ENCODE results near the gene A4GALT. TPM values are rescaled to one million over a fixed set of nuclear protein-coding genes. Genes with fewer than 3 reads are reported as not detected.

A4GALT gene
- total and polyA plus RNA-seq, 2 of the 13 experiments (the other 11 are each of a cell fraction or from before 2014, with no cell fraction given), result 0.09 to 1.1 TPM

DNA sequence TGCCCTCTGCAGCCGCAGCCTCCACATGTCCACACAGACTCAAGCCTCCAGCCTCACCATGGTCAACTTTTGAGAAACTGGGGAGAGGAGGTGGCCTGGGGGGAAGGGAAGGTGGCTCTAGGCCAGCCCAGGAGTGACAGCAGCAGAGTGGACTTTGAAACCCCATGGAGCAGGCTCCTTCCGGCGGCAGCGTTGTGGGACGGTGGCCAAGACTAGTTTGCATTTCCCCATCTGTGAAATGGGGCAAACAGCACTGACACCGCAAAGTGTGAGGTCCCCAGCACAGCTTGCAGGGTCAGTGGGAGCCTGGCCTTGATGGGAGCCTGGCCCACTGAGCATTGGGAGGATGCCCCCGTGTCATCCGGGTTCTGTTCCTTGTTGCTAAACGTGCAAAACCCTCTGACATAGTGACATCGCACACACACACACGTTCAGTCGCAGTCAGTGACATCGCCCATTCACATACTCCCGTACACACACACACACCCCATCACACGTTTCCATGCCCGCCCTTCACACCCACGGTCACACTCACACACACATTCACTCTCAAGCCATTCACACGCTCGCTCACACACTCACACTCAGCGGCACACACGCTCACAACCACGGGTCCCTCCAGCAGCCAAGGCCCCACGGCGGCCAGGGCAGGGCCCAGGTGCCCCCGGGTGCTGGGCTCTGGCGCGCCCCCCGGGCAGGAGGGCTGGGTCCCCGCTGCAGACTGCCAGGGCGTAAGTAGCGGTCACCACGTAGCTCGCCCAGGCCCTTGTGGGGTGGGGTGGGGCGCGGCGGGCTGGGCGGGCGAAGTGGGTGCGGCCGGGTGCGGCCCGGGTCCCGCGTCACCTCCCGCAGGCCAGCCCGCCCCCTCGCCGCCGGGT, 72.1 kb downstream of the A4GALT start (continued):
- TF ChIP-seq, protein P1, sequence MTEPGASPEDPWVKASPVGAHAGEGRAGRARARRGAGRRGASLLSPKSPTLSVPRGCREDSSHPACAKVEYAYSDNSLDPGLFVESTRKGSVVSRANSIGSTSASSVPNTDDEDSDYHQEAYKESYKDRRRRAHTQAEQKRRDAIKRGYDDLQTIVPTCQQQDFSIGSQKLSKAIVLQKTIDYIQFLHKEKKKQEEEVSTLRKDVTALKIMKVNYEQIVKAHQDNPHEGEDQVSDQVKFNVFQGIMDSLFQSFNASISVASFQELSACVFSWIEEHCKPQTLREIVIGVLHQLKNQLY (CRISPR knock-in tag; IDR thresholded peaks at IDR 0.05), result peak; percentile 55; the same call in 1 of the 2 replicates
- TF ChIP-seq, protein P2, sequence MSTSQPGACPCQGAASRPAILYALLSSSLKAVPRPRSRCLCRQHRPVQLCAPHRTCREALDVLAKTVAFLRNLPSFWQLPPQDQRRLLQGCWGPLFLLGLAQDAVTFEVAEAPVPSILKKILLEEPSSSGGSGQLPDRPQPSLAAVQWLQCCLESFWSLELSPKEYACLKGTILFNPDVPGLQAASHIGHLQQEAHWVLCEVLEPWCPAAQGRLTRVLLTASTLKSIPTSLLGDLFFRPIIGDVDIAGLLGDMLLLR (CRISPR knock-in tag; IDR thresholded peaks at IDR 0.05), result no peak
- TF ChIP-seq, protein P3, sequence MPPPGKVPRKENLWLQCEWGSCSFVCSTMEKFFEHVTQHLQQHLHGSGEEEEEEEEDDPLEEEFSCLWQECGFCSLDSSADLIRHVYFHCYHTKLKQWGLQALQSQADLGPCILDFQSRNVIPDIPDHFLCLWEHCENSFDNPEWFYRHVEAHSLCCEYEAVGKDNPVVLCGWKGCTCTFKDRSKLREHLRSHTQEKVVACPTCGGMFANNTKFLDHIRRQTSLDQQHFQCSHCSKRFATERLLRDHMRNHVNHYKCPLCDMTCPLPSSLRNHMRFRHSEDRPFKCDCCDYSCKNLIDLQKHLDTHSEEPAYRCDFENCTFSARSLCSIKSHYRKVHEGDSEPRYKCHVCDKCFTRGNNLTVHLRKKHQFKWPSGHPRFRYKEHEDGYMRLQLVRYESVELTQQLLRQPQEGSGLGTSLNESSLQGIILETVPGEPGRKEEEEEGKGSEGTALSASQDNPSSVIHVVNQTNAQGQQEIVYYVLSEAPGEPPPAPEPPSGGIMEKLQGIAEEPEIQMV (CRISPR knock-in tag; IDR thresholded peaks at IDR 0.05; ENCODE audit: low read depth), result no peak
- TF ChIP-seq CREB1 (IDR thresholded peaks at IDR 0.05), result 0 out of 2 replicates have a peak, but pooled peaks have one; percentile 21
- no peak for TF ChIP-seq CREB1 (CRISPR knock-in tag; IDR thresholded peaks at IDR 0.05)
- no peak for TF ChIP-seq NBN (conservative IDR thresholded peaks at IDR 0.05)
- TF ChIP-seq RFXAP (CRISPR knock-in tag; IDR thresholded peaks at IDR 0.05; ENCODE audit: borderline replicate concordance), result 0 out of 2 replicates have a peak, but pooled peaks have one; percentile 62
- TF ChIP-seq, protein P4, sequence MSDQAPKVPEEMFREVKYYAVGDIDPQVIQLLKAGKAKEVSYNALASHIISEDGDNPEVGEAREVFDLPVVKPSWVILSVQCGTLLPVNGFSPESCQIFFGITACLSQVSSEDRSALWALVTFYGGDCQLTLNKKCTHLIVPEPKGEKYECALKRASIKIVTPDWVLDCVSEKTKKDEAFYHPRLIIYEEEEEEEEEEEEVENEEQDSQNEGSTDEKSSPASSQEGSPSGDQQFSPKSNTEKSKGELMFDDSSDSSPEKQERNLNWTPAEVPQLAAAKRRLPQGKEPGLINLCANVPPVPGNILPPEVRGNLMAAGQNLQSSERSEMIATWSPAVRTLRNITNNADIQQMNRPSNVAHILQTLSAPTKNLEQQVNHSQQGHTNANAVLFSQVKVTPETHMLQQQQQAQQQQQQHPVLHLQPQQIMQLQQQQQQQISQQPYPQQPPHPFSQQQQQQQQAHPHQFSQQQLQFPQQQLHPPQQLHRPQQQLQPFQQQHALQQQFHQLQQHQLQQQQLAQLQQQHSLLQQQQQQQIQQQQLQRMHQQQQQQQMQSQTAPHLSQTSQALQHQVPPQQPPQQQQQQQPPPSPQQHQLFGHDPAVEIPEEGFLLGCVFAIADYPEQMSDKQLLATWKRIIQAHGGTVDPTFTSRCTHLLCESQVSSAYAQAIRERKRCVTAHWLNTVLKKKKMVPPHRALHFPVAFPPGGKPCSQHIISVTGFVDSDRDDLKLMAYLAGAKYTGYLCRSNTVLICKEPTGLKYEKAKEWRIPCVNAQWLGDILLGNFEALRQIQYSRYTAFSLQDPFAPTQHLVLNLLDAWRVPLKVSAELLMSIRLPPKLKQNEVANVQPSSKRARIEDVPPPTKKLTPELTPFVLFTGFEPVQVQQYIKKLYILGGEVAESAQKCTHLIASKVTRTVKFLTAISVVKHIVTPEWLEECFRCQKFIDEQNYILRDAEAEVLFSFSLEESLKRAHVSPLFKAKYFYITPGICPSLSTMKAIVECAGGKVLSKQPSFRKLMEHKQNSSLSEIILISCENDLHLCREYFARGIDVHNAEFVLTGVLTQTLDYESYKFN (CRISPR knock-in tag; conservative IDR thresholded peaks at IDR 0.05), result peak; percentile 88
- TF ChIP-seq TSC22D2 (CRISPR knock-in tag; IDR thresholded peaks at IDR 0.05; ENCODE audit: borderline replicate concordance), result peak; percentile 42; the same call in 1 of the 2 replicates
- TF ChIP-seq NR2F1 (CRISPR knock-in tag; IDR thresholded peaks at IDR 0.05), result 0 out of 4 replicates have a peak, but pooled peaks of 1 of the 2 experiments have one; percentile 30
- TF ChIP-seq MAZ (IDR thresholded peaks at IDR 0.05; ENCODE audit: borderline replicate concordance, low read depth, low read length), result no peak
- TF ChIP-seq MAZ (CRISPR knock-in tag; IDR thresholded peaks at IDR 0.05; ENCODE audit: low read depth), result peak; percentile 67; the same call in 1 of the 2 replicates
- TF ChIP-seq ZNF607 (CRISPR knock-in tag; IDR thresholded peaks at IDR 0.05; ENCODE audit: borderline replicate concordance), result peak; percentile 69
- TF ChIP-seq ZNF224 (CRISPR knock-in tag; IDR thresholded peaks at IDR 0.05), result peak; percentile 18; the same call in 1 of the 2 replicates
- TF ChIP-seq KLF9 (CRISPR knock-in tag; IDR thresholded peaks at IDR 0.05; ENCODE audit: low read depth), result peak; percentile 76; the same call in 1 of the 2 replicates
- peak; percentile 53; the same call in 1 of the 2 replicates for TF ChIP-seq ZNF83 (CRISPR knock-in tag; IDR thresholded peaks at IDR 0.05; ENCODE audit: borderline replicate concordance)
- TF ChIP-seq ZNF235 (CRISPR knock-in tag; IDR thresholded peaks at IDR 0.05; ENCODE audit: borderline replicate concordance), result 0 out of 2 replicates have a peak, but pooled peaks have one; percentile 21
- peak; percentile 80 for TF ChIP-seq ZNF263 (CRISPR knock-in tag; IDR thresholded peaks at IDR 0.05)
- peak; percentile 79; the same call in 1 of the 2 replicates for TF ChIP-seq NFIC (IDR thresholded peaks at IDR 0.05; ENCODE audit: low read length)
- no peak for TF ChIP-seq ZNF562 (CRISPR knock-in tag; IDR thresholded peaks at IDR 0.05; ENCODE audit: borderline replicate concordance)
- no peak for TF ChIP-seq RBM22 (optimal IDR thresholded peaks at IDR 0.05; ENCODE audit: low read length)
- TF ChIP-seq, protein P5, sequence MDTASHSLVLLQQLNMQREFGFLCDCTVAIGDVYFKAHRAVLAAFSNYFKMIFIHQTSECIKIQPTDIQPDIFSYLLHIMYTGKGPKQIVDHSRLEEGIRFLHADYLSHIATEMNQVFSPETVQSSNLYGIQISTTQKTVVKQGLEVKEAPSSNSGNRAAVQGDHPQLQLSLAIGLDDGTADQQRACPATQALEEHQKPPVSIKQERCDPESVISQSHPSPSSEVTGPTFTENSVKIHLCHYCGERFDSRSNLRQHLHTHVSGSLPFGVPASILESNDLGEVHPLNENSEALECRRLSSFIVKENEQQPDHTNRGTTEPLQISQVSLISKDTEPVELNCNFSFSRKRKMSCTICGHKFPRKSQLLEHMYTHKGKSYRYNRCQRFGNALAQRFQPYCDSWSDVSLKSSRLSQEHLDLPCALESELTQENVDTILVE (CRISPR knock-in tag; IDR thresholded peaks at IDR 0.05), result peak; percentile 52; the same call in 1 of the 2 replicates

All from HepG2 (cell line).